RWPE1 (cell line): ENCODE data around the gene SEMA3A.

Source experiments
- CTCF ChIA-PET: fragments of 350-600 bp; sonication (Branson Sonifier 250); formaldehyde crosslinking; extraction: SDS; loops from one replicate; lab custom pipeline; 2021; lab: Yijun Ruan, JAX
- POLR2A ChIA-PET: fragments of 400-600 bp; formaldehyde crosslinking; extraction: SDS; loops from one replicate; lab custom pipeline; 2020; ENCODE audit warnings: antibody characterized with exemption; ENCODE audit not compliant: low non-redundant PET; lab: Yijun Ruan, JAX
- DNase-seq: peaks from one replicate; pipeline ENCODE4 v3.0.0; 2012; ENCODE audit warnings: low spot score
- H3K27ac ChIP-seq: fragments of 450-650 bp; 2 replicates; pipeline ENCODE4 v1.5.1; 2017
- CTCF ChIP-seq: fragments of 450-650 bp; conservative IDR thresholded peaks from 2 replicates; pipeline ENCODE4 v1.5.1; 2017; ENCODE audit warnings: low read depth, mild to moderate bottlenecking

Gene SEMA3A

GRCh38 chr7:83936056-83936708 lies 258.4 kb downstream of the SEMA3A start:
- H3K27ac ChIP-seq: no peak overlapping the region
- peak; percentile 32 for DNase-seq
- TF ChIP-seq CTCF: peak; percentile 97
- ChIA-PET CTCF (interaction anchor here (0.6 to 2.3 kb wide), 14 partner anchors 11 to 1894 kb away, joined by 3 to 18 read pairs (median 3); no protein-coding TSS in a partner anchor), POLR2A (no interaction called here)

- ChIA-PET CTCF (interaction anchor here (0.6 to 1.6 kb wide), 12 partner anchors 13 to 1795 kb away, joined by 3 to 9 read pairs (median 4); no protein-coding TSS in a partner anchor), POLR2A (no interaction called here)
- peak; percentile 53; the same call in 1 of the 2 replicates for TF ChIP-seq CTCF
Observed at GRCh38 chr7:83934118-83934734, 260.4 kb downstream of the SEMA3A start.

GRCh38 chr7:83931968-83932367 lies 262.6 kb downstream of the SEMA3A start:
- ChIA-PET CTCF (no interaction called here), POLR2A (no interaction called here)
- DNase-seq: no peak
- no peak overlapping the region for H3K27ac ChIP-seq
- TF ChIP-seq CTCF: no peak

More at GRCh38 chr7:83934118-83934734, 260.4 kb downstream of the SEMA3A start:
- no peak overlapping the region for H3K27ac ChIP-seq
- no peak for DNase-seq

- TF ChIP-seq CTCF: no peak
- H3K27ac ChIP-seq: no peak overlapping the region
- no peak for DNase-seq
- ChIA-PET POLR2A (no interaction called here), CTCF (interaction anchor here (0.6 kb wide), 1 partner anchor 1095 kb away, joined by 3 read pairs; no protein-coding TSS in a partner anchor)
Observed at GRCh38 chr7:83930262-83930661, 264.3 kb downstream of the SEMA3A start.

GRCh38 chr7:83925860-83926259 lies 268.7 kb downstream of the SEMA3A start:
- ChIA-PET POLR2A (no interaction called here), CTCF (no interaction called here)
- no peak for TF ChIP-seq CTCF
- H3K27ac ChIP-seq: no peak overlapping the region
- no peak for DNase-seq

- no peak overlapping the region for H3K27ac ChIP-seq
- DNase-seq: no peak
- ChIA-PET CTCF (no interaction called here), POLR2A (no interaction called here)
- TF ChIP-seq CTCF: no peak
Observed at GRCh38 chr7:83921941-83922607, 272.5 kb downstream of the SEMA3A start.
